Upper lobe of right lung (tissue), 1 donor: Measurements from ENCODE around the gene ASTN2. TPM values are rescaled to one million over a fixed set of nuclear protein-coding genes. Genes with fewer than 3 reads are reported as not detected.

ENCODE experiments used
- ATAC-seq: fragments of 200-7000 bp; cut with Tn5 transposase; one replicate; pipeline ENCODE4 v1.9.1; 2020; ENCODE audit warnings: mild to moderate bottlenecking, moderate library complexity
- DNase-seq: peaks from one replicate; pipeline ENCODE4 v3.0.0-alpha.2; 2020
- H3K27ac ChIP-seq: fragments of 200-600 bp; one replicate; pipeline ENCODE4 v1.8.0; 2022
- H3K27me3 ChIP-seq: fragments of 200-600 bp; one replicate; pipeline ENCODE4 v1.8.0; 2022; ENCODE audit warnings: mild to moderate bottlenecking
- H3K36me3 ChIP-seq: fragments of 200-600 bp; one replicate; pipeline ENCODE4 v1.8.0; 2022
- H3K4me1 ChIP-seq: fragments of 200-600 bp; one replicate; pipeline ENCODE4 v1.8.0; 2022
- H3K4me3 ChIP-seq: fragments of 200-600 bp; one replicate; pipeline ENCODE4 v1.8.0; 2022; ENCODE audit warnings: mild to moderate bottlenecking
- H3K9me3 ChIP-seq: fragments of 200-600 bp; one replicate; pipeline ENCODE4 v1.8.0; 2022
- intact Hi-C: fragments of 100-400 bp; cut with DNase I; formaldehyde crosslinking; loops from one replicate; pipeline ENCODE4 v1.11.0; 2022
- total RNA-seq: library from RNA; stranded (reverse); fragmentation: NEBNext Ultra II Directional; extraction: Animal tissue kit (Norgen Biotek cat#: 25700); gene quantifications from one replicate; pipeline ENCODE4 v1.2.1, GENCODE V29; 2021
- TF ChIP-seq, protein P1 (sequence below): fragments of 200-600 bp; IDR thresholded peaks from one replicate; pipeline ENCODE4 v1.8.0; 2022; ENCODE audit warnings: antibody characterized with exemption
- donor health status: DM: no; HTN: yes; CAD: no; lungs with severe emphysema.

Gene ASTN2
- total RNA-seq, 1 donor from 2014 or later: 3.8 TPM

DNA sequence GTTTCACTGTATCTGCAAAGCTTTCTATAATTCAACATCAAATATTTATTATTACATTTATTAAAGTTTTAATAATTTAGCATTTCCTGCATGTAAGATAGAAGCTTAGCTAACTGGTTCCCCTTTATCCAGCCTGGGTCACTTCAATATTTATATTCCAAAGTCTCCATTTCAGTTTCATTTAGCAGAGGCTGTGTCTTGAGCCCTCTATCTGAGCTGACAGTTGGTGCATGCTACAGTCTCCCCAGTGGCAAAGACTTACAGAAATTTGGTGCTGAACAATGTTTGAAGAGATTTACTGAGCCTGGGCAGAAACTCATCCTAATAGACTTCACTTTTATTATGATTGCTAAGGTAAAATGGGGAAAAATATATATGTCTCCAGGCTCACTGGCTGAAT, 448.7 kb downstream of the ASTN2 start:
- intact Hi-C loops: no loop called here
- DNase-seq: no peak
- H3K9me3 ChIP-seq: no peaks in the 10 kb centered on the region
- ATAC-seq: no peak
- TF ChIP-seq, protein P1, sequence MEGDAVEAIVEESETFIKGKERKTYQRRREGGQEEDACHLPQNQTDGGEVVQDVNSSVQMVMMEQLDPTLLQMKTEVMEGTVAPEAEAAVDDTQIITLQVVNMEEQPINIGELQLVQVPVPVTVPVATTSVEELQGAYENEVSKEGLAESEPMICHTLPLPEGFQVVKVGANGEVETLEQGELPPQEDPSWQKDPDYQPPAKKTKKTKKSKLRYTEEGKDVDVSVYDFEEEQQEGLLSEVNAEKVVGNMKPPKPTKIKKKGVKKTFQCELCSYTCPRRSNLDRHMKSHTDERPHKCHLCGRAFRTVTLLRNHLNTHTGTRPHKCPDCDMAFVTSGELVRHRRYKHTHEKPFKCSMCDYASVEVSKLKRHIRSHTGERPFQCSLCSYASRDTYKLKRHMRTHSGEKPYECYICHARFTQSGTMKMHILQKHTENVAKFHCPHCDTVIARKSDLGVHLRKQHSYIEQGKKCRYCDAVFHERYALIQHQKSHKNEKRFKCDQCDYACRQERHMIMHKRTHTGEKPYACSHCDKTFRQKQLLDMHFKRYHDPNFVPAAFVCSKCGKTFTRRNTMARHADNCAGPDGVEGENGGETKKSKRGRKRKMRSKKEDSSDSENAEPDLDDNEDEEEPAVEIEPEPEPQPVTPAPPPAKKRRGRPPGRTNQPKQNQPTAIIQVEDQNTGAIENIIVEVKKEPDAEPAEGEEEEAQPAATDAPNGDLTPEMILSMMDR: no peak
- H3K27ac ChIP-seq: no peak overlapping the region
- no peaks in the 10 kb centered on the region for H3K4me1 ChIP-seq
- H3K4me3 ChIP-seq: no peak overlapping the region
- H3K27me3 ChIP-seq: no peaks in the 10 kb centered on the region
- no peaks in the 10 kb centered on the region for H3K36me3 ChIP-seq

DNA sequence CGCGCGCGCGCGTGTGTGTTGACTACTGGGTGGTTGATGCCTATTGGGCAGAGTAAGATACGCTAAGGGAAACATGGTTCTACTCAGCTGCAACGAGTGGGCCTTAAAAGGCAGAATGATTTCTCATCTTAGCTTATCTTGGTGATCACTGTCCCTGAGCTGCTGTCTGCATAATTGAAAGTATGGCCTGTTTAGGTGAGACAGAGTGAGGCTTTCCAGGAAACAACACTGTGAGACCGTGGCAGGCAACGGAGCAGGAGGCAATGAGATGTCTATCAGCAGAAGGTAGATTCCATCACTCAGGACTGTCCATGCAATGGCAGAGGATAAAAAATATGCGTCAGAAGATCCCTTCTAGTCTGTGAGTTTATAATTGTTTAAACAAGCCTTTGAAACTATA, 450.6 kb downstream of the ASTN2 start:
- no peaks in the 10 kb centered on the region for H3K9me3 ChIP-seq
- H3K27me3 ChIP-seq: no peaks in the 10 kb centered on the region
- intact Hi-C loops: no loop called here
- TF ChIP-seq, protein P1: no peak
- H3K27ac ChIP-seq: no peak overlapping the region
- H3K4me3 ChIP-seq: no peak overlapping the region
- DNase-seq (no peak), ATAC-seq (no peak)
- no peaks in the 10 kb centered on the region for H3K4me1 ChIP-seq
- H3K36me3 ChIP-seq: no peaks in the 10 kb centered on the region

DNA sequence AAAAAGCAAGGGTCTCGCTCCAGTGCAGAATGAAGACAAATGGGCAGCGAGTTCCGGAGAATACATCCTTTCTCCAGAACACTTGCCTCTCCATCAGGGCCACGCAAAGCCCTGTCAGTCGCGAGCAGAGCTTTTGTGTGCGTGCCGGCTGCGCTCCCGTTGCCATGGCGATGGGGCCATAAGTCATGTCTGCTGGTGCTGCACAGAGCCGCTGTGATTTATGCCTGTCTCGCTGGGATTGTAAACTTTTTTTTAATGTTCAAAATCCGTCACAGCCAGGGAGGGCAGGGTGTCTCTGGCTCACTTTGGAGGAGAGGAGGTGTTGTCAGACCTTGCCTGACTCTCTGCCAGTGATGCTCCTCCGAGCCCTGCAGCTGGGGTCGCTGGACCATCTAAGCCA, 455.0 kb downstream of the ASTN2 start:
- H3K4me3 ChIP-seq: no peak overlapping the region
- ATAC-seq (no peak), DNase-seq (no peak)
- TF ChIP-seq, protein P1: no peak
- intact Hi-C loops: no loop called here
- H3K27me3 ChIP-seq: no peaks in the 10 kb centered on the region
- no peaks in the 10 kb centered on the region for H3K4me1 ChIP-seq
- H3K36me3 ChIP-seq: no peaks in the 10 kb centered on the region
- no peaks in the 10 kb centered on the region for H3K9me3 ChIP-seq
- no peak overlapping the region for H3K27ac ChIP-seq

DNA sequence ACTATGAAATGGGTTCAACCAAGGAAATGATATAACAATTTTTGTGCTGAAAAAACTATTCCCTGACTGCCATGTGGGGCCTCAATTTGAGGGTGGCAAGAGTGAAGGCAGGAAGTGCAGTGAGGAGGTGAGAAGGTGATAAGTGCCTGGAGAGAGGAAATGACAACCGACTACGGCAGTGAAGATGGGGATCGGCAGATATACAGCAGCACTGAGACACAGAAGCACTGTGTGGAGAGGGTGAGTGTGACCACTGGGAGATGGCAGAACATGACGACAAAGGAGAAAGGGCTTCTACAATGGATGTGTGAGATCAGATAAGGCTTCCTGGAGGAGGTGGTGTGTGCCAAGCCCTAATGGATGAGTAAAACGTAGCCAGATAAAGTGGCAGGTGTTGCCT, 456.0 kb downstream of the ASTN2 start:
- ATAC-seq: no peak
- intact Hi-C loops: no loop called here

DNA sequence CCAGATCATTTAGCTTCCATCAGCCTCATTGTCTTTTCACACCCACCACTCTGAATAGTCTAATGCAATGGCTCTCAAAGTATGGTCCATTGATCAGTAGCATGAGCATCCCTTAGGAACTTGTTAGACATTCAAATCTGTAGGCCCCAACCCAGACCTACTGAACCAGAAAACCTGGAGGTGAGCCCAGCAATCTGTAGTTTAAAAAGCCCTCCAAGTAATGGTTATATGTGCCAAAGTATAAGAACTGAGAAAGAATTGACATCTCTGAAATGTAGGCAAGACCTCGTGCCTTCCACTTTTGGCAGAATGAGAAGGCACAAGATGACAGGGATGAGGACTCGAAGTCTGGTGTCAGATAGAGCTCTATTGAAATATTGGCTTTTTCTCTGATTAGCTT, 460.1 kb downstream of the ASTN2 start:
- no peak overlapping the region for H3K4me3 ChIP-seq
- TF ChIP-seq, protein P1: no peak
- no peaks in the 10 kb centered on the region for H3K9me3 ChIP-seq
- H3K27me3 ChIP-seq: no peaks in the 10 kb centered on the region
- DNase-seq: no peak
- H3K36me3 ChIP-seq: no peaks in the 10 kb centered on the region
- intact Hi-C loops: no loop called here
- no peak for ATAC-seq
- H3K4me1 ChIP-seq: no peaks in the 10 kb centered on the region
- H3K27ac ChIP-seq: no peak overlapping the region

More for the DNA sequence above, 456.0 kb downstream of the ASTN2 start:
- no peaks in the 10 kb centered on the region for H3K27me3 ChIP-seq
- no peaks in the 10 kb centered on the region for H3K9me3 ChIP-seq
- no peak overlapping the region for H3K27ac ChIP-seq
- no peaks in the 10 kb centered on the region for H3K36me3 ChIP-seq
- H3K4me3 ChIP-seq: no peak overlapping the region
- TF ChIP-seq, protein P1: no peak
- no peak for DNase-seq
- H3K4me1 ChIP-seq: no peaks in the 10 kb centered on the region

DNA sequence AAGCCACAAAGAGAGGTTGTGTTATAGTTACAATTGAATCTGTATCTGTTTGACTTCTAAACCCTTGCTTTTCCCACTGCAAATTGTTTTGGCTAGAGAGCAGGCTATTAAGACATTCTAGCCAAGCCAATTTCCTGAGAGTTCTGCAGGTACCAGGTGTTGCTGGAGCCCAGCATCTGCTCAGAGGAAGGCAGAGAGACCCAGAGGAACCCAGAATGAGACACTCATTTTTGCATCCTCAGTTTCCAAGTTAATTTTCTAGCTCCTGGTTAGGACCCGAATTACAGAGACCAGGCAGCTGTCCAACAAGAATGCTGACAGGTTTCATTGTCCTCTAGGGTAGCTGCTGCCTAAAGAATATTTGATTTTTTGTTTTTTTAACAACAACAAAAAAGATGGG, 461.6 kb downstream of the ASTN2 start:
- H3K27ac ChIP-seq: no peak overlapping the region
- ATAC-seq (no peak), DNase-seq (no peak)

More for the DNA sequence above, 461.6 kb downstream of the ASTN2 start:
- H3K4me1 ChIP-seq: no peaks in the 10 kb centered on the region
- H3K4me3 ChIP-seq: no peak overlapping the region
- no peaks in the 10 kb centered on the region for H3K36me3 ChIP-seq
- no peaks in the 10 kb centered on the region for H3K9me3 ChIP-seq
- H3K27me3 ChIP-seq: no peaks in the 10 kb centered on the region
- intact Hi-C loops: no loop called here
- TF ChIP-seq, protein P1: no peak
